PC-9 (cell line): Measurements from ENCODE around the gene MED27.

Source experiments
- EZH2 ChIP-seq: fragments of 200-600 bp; sonication (generic); IDR thresholded peaks from 2 replicates; pipeline ENCODE4 v1.8.0; 2017; ENCODE audit warnings: antibody characterized with exemption, low read depth
- TF ChIP-seq, protein P1 (sequence below): fragments of 200-600 bp; sonication (generic); conservative IDR thresholded peaks from 2 replicates; pipeline ENCODE4 v1.6.1; 2017; ENCODE audit warnings: mixed run types, antibody characterized with exemption, mild to moderate bottlenecking, moderate library complexity

DNA sequence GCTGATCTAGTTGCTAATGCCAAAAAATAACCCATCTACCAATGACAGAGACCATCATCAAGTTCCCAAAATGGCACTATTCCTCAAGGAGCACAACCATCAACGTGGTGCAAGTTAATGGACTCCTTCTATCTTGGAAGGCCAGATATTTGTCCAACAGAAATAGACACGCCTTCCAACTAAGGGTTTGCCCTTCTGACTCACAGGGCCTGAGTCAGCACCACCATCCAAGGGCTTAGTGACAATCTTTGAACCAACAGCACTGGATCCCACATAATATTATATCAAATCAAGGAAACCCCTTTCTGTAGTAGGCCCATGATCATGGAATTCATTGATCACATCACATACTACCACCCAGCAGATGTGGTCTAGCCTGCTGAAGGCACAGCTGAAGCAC, 84.3 kb downstream of the MED27 start:
- TF ChIP-seq, protein P1, sequence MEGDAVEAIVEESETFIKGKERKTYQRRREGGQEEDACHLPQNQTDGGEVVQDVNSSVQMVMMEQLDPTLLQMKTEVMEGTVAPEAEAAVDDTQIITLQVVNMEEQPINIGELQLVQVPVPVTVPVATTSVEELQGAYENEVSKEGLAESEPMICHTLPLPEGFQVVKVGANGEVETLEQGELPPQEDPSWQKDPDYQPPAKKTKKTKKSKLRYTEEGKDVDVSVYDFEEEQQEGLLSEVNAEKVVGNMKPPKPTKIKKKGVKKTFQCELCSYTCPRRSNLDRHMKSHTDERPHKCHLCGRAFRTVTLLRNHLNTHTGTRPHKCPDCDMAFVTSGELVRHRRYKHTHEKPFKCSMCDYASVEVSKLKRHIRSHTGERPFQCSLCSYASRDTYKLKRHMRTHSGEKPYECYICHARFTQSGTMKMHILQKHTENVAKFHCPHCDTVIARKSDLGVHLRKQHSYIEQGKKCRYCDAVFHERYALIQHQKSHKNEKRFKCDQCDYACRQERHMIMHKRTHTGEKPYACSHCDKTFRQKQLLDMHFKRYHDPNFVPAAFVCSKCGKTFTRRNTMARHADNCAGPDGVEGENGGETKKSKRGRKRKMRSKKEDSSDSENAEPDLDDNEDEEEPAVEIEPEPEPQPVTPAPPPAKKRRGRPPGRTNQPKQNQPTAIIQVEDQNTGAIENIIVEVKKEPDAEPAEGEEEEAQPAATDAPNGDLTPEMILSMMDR, result no peak
- no peak for TF ChIP-seq EZH2
